IMR-90 (cell line): ENCODE results near the gene DENND2D. TPM values are rescaled to one million over a fixed set of nuclear protein-coding genes. Genes with fewer than 3 reads are reported as not detected.

ENCODE experiments used
- FOS ChIP-seq: fragments of 150-350 bp; IDR thresholded peaks from 2 replicates; pipeline ENCODE4 v1.6.1; 2016; ENCODE audit warnings: low read depth, low read length
- MAZ ChIP-seq: IDR thresholded peaks from 2 replicates; pipeline ENCODE4 v1.6.1; 2012; ENCODE audit warnings: low read depth, mild to moderate bottlenecking, low read length, improper control_type of control experiment, moderate library complexity, borderline replicate concordance
- SMC3 ChIP-seq: fragments of 150-350 bp; IDR thresholded peaks from 2 replicates; pipeline ENCODE4 v1.6.1; 2016; ENCODE audit warnings: low read depth, mild to moderate bottlenecking, antibody characterized with exemption, low read length, moderate library complexity
- USF2 ChIP-seq: fragments of 150-350 bp; IDR thresholded peaks from 2 replicates; pipeline ENCODE4 v1.6.1; 2017; ENCODE audit warnings: mild to moderate bottlenecking, antibody characterized with exemption, low read length, low read depth
- polyA plus RNA-seq, 3 experiments: library from polyadenylated mRNA; depleted of rRNA; stranded (reverse); fragments of >200 nt; gene quantifications; 2 replicates each; pipeline ENCODE4 v1.2.3, GENCODE V29; 2012; ENCODE audit warnings: low replicate concordance in 1 of 3
- total RNA-seq: library from RNA; depleted of rRNA; stranded (reverse); fragments of >200 nt; gene quantifications from 2 replicates; pipeline ENCODE4 v1.2.3, GENCODE V29; 2012

Gene DENND2D
- total and polyA plus RNA-seq, 2 of the 4 experiments (the other 2 are of a cell fraction) = 0.86 to 0.90 TPM

- TF ChIP-seq USF2 (no peak), MAZ (no peak), SMC3 (no peak), FOS (no peak)
Observed at GRCh38 chr1:111218701-111219556, 18.5 kb upstream of the DENND2D start (continued).
